ENCODE measurements around the gene MRPL16. TPM values are rescaled to one million over a fixed set of nuclear protein-coding genes. Genes with fewer than 3 reads are reported as not detected.

Gene MRPL16
- total RNA-seq, 2 experiments from 2014 or later: 76.4 to 78.7 TPM

- POLR2A ChIA-PET: interaction anchor here (0.9 to 1.5 kb wide), 2 partner anchors 14 to 87 kb away, joined by 3 read pairs; no protein-coding TSS in a partner anchor
- H3K27ac Mint-ChIP-seq: no peak overlapping the region
- no peaks in the 10 kb centered on the region for H3K27me3 Mint-ChIP-seq
- H3K36me3 Mint-ChIP-seq (ENCODE audit: low read depth): no peaks in the 10 kb centered on the region
- DNase-seq: no peak
- peaks cover 14% of the 10 kb centered on the region for H3K4me1 Mint-ChIP-seq (ENCODE audit: low read depth)
- CTCF ChIA-PET: interaction anchor here (0.9 to 6.0 kb wide), 6 partner anchors 10 to 53 kb away, joined by 3 to 92 read pairs (median 17); partner anchors contain the start of gene MRPL16
- ATAC-seq: no peak
- peak overlapping the region; percentile 78 for H3K4me3 Mint-ChIP-seq
- intact Hi-C loops (cut with micrococcal nuclease): no loop called here
- no peak for TF ChIP-seq CTCF (IDR thresholded peaks at IDR 0.05)
- no peaks in the 10 kb centered on the region for H3K9me3 Mint-ChIP-seq
Observed at GRCh38 chr11:59756558-59756840, 54.1 kb downstream of the MRPL16 start.

Other genes with a start within 250 kb of the MRPL16 start
- gene OSBP, start 195.0 kb downstream of the MRPL16 start, total RNA-seq: 10 to 100 TPM; 38.1 to 41.0 TPM
- 10 to 100 TPM; 59.5 to 60.6 TPM for gene PATL1, start 141.7 kb downstream of the MRPL16 start, total RNA-seq
- gene OR10V1, start 96.9 kb downstream of the MRPL16 start, total RNA-seq: not detected
- 1 to 10 TPM; 8.3 to 9.5 TPM for gene STX3, start 55.4 kb downstream of the MRPL16 start, total RNA-seq
- gene CBLIF, start 34.7 kb upstream of the MRPL16 start, total RNA-seq: not detected
- gene TCN1, start 55.7 kb upstream of the MRPL16 start, total RNA-seq: not detected
- gene OOSP3, start 68.0 kb upstream of the MRPL16 start, total RNA-seq: not detected
- not detected for gene OOSP1, start 127.7 kb upstream of the MRPL16 start, total RNA-seq
- gene OOSP4A, start 153.3 kb upstream of the MRPL16 start, total RNA-seq: not detected
- gene OOSP4B, start 206.4 kb upstream of the MRPL16 start, total RNA-seq: not detected
- not detected for gene OOSP2, start 229.6 kb upstream of the MRPL16 start, total RNA-seq
- gene MS4A3, start 245.9 kb upstream of the MRPL16 start, total RNA-seq: not detected

Measured in activated CD8-positive, alpha-beta T cell treated with anti-CD3 and anti-CD28 coated beads for 36 hours (primary cell).